ENCODE results near the gene RUVBL1. TPM values are rescaled to one million over a fixed set of nuclear protein-coding genes. Genes with fewer than 3 reads are reported as not detected.

Gene RUVBL1
- total RNA-seq, 1 experiment from 2014 or later, result 94.9 TPM

GRCh38 chr3:128060473-128061381, 62.9 kb downstream of the RUVBL1 start:
- CTCF ChIA-PET, result no interaction called here
- H3K4me1 ChIP-seq (ENCODE audit: insufficient read depth, low read length), result peaks cover 4% of the 10 kb centered on the region; the same call in 1 of the 2 replicates
- TF ChIP-seq EZH2 (IDR thresholded peaks at IDR 0.05; ENCODE audit: low read length, unreplicated experiment), result no peak
- no peak for TF ChIP-seq EZH2phosphoT487 (IDR thresholded peaks at IDR 0.05; ENCODE audit: borderline replicate concordance, low read length)
- no peak for TF ChIP-seq CTCF (conservative IDR thresholded peaks at IDR 0.05; ENCODE audit: low read depth, low read length)
- peaks cover 7% of the 10 kb centered on the region; the same call in 1 of the 2 replicates for H4K20me1 ChIP-seq (ENCODE audit: low read length)
- no peak overlapping the region for H3K9ac ChIP-seq (ENCODE audit: low read length)
- no peaks in the 10 kb centered on the region for H3F3A ChIP-seq (ENCODE audit: low read length, unreplicated experiment)
- no peak overlapping the region for H2AFZ ChIP-seq (ENCODE audit: low read length)
- no TSS peak for BruUV-seq (replicated peaks)
- H3K4me2 ChIP-seq (ENCODE audit: low read length), result no peak overlapping the region
- H3K9me2 ChIP-seq (replicated peaks; ENCODE audit: low read length), result no peaks in the 10 kb centered on the region
- intact Hi-C loops (cut with micrococcal nuclease), result no loop called here
- DNase-seq (peak; percentile 33), ATAC-seq (peak; percentile 31; the same call in 1 of the 2 replicates)
- 0 out of 2 replicates have a peak overlapping the region, but pooled peaks have one; percentile 18 for H3K27ac ChIP-seq (ENCODE audit: low read length)
- no peaks in the 10 kb centered on the region for H3K9me3 ChIP-seq (ENCODE audit: low read length)
- peaks cover 73% of the 10 kb centered on the region for H3K36me3 ChIP-seq (ENCODE audit: low read depth, low read length)
- H3K27me3 ChIP-seq (ENCODE audit: low read length), result no peaks in the 10 kb centered on the region
- POLR2A ChIA-PET (ENCODE audit: unreplicated experiment), result interaction anchor here (0.6 kb wide), 1 partner anchor 882 kb away, joined by 4 read pairs; no protein-coding TSS in a partner anchor
- H3K4me3 ChIP-seq (ENCODE audit: low read length), result no peak overlapping the region
- peaks cover 14% of the 10 kb centered on the region for H3K79me2 ChIP-seq (ENCODE audit: low read length)

GRCh38 chr3:128056258-128056657, 67.4 kb downstream of the RUVBL1 start:
- Histone ChIP-seq H3K36me3 (ENCODE audit: low read depth, low read length) (peaks cover 51% of the 10 kb centered on the region), H3K27ac (ENCODE audit: low read length) (no peak overlapping the region), H3K9me3 (ENCODE audit: low read length) (no peaks in the 10 kb centered on the region), H3K4me3 (ENCODE audit: low read length) (no peak overlapping the region), H3K4me1 (ENCODE audit: insufficient read depth, low read length) (peaks cover 31% of the 10 kb centered on the region), H4K20me1 (ENCODE audit: low read length) (peaks cover 26% of the 10 kb centered on the region), H3K79me2 (ENCODE audit: low read length) (peaks cover 55% of the 10 kb centered on the region), H3K27me3 (ENCODE audit: low read length) (no peaks in the 10 kb centered on the region), H3F3A (ENCODE audit: low read length, unreplicated experiment) (no peaks in the 10 kb centered on the region), H3K9ac (ENCODE audit: low read length) (no peak overlapping the region), H2AFZ (ENCODE audit: low read length) (no peak overlapping the region), H3K9me2 (replicated peaks; ENCODE audit: low read length) (no peaks in the 10 kb centered on the region), H3K4me2 (ENCODE audit: low read length) (0 out of 2 replicates have a peak overlapping the region, but pooled peaks have one; percentile 88)
- intact Hi-C loops (cut with micrococcal nuclease), result no loop called here
- ATAC-seq (no peak), DNase-seq (no peak)
- ChIA-PET POLR2A (ENCODE audit: unreplicated experiment) (no interaction called here), CTCF (no interaction called here)
- no TSS peak for BruUV-seq (replicated peaks)
- TF ChIP-seq EZH2phosphoT487 (IDR thresholded peaks at IDR 0.05; ENCODE audit: borderline replicate concordance, low read length) (no peak), CTCF (conservative IDR thresholded peaks at IDR 0.05; ENCODE audit: low read depth, low read length) (no peak), EZH2 (IDR thresholded peaks at IDR 0.05; ENCODE audit: low read length, unreplicated experiment) (no peak)

All from PC-3 (cell line).